Testis (tissue), 2 donors: ENCODE data around the gene CD96.

Experiments
- CTCF ChIP-seq, 3 experiments: fragments of 450-650 bp in 2 of 3; fragments of 200-600 bp in 1 of 3; sonication (generic) in 1 of 3; IDR thresholded peaks; one replicate each; pipeline ENCODE4 v1.5.1; 2016 to 2019; ENCODE audit warnings: antibody characterized with exemption in 3 of 3, mild to moderate bottlenecking in 2 of 3, moderate library complexity in 1 of 3
- POLR2A ChIP-seq: fragments of 450-650 bp; IDR thresholded peaks from one replicate; pipeline ENCODE4 v1.6.1; 2017; ENCODE audit warnings: antibody characterized with exemption, mild to moderate bottlenecking, moderate library complexity

- TF ChIP-seq CTCF (IDR thresholded peaks at IDR 0.05): no peak
- no peak for TF ChIP-seq POLR2A
Measured at GRCh38 chr3:111592936-111593335, 50.9 kb downstream of the CD96 start.
